ENCODE results near the gene NHS. TPM values are rescaled to one million over a fixed set of nuclear protein-coding genes. Genes with fewer than 3 reads are reported as not detected.

NHS gene
- total RNA-seq, 1 donor from 2014 or later, result 8.6 TPM

- H3K4me3 ChIP-seq (ENCODE audit: low read depth, low read length), result peak overlapping the region; percentile 76
- DNase-seq (ENCODE audit: low read depth), result no peak
- TF ChIP-seq CTCF (IDR thresholded peaks at IDR 0.05; ENCODE audit: insufficient read depth, low read length, poor library complexity, severe bottlenecking), result no peak
- no peaks in the 10 kb centered on the region for H3K27me3 ChIP-seq (ENCODE audit: control insufficient read depth, insufficient read depth, low read length)
- no peaks in the 10 kb centered on the region for H3K36me3 ChIP-seq (ENCODE audit: control insufficient read depth, insufficient read depth, low read length)
Measured at GRCh38 chrX:17375637-17376430, 834 bp downstream of the NHS start.

- H3K27me3 ChIP-seq (ENCODE audit: control insufficient read depth, insufficient read depth, low read length), result no peaks in the 10 kb centered on the region
- no peak for DNase-seq (ENCODE audit: low read depth)
- no peaks in the 10 kb centered on the region for H3K36me3 ChIP-seq (ENCODE audit: control insufficient read depth, insufficient read depth, low read length)
- peak overlapping the region; percentile 76 for H3K4me3 ChIP-seq (ENCODE audit: low read depth, low read length)
- no peak for TF ChIP-seq CTCF (IDR thresholded peaks at IDR 0.05; ENCODE audit: insufficient read depth, low read length, poor library complexity, severe bottlenecking)
Measured at GRCh38 chrX:17376431-17377077, 1.6 kb downstream of the NHS start.

GRCh38 chrX:17377091-17377717 is 2.2 kb downstream of the NHS start:
- H3K4me3 ChIP-seq (ENCODE audit: low read depth, low read length), result peak overlapping the region; percentile 76
- no peaks in the 10 kb centered on the region for H3K27me3 ChIP-seq (ENCODE audit: control insufficient read depth, insufficient read depth, low read length)
- H3K36me3 ChIP-seq (ENCODE audit: control insufficient read depth, insufficient read depth, low read length), result no peaks in the 10 kb centered on the region
- DNase-seq (ENCODE audit: low read depth), result no peak
- TF ChIP-seq CTCF (IDR thresholded peaks at IDR 0.05; ENCODE audit: insufficient read depth, low read length, poor library complexity, severe bottlenecking), result no peak

GRCh38 chrX:17377795-17378194 is 2.8 kb downstream of the NHS start:
- no peak for TF ChIP-seq CTCF (IDR thresholded peaks at IDR 0.05; ENCODE audit: insufficient read depth, low read length, poor library complexity, severe bottlenecking)
- no peak for DNase-seq (ENCODE audit: low read depth)
- Histone ChIP-seq H3K27me3 (ENCODE audit: control insufficient read depth, insufficient read depth, low read length) (no peaks in the 10 kb centered on the region), H3K36me3 (ENCODE audit: control insufficient read depth, insufficient read depth, low read length) (no peaks in the 10 kb centered on the region), H3K4me3 (ENCODE audit: low read depth, low read length) (peak overlapping the region; percentile 76)

GRCh38 chrX:17380221-17380620 is 5.2 kb downstream of the NHS start:
- no peak for DNase-seq (ENCODE audit: low read depth)
- Histone ChIP-seq H3K27me3 (ENCODE audit: control insufficient read depth, insufficient read depth, low read length) (no peaks in the 10 kb centered on the region), H3K36me3 (ENCODE audit: control insufficient read depth, insufficient read depth, low read length) (no peaks in the 10 kb centered on the region), H3K4me3 (ENCODE audit: low read depth, low read length) (no peak overlapping the region)
- no peak for TF ChIP-seq CTCF (IDR thresholded peaks at IDR 0.05; ENCODE audit: insufficient read depth, low read length, poor library complexity, severe bottlenecking)

Measured in kidney epithelial cell (primary cell).